Heart right ventricle (tissue), 16 donors: Measurements from ENCODE around the gene WFDC10A. TPM values are rescaled to one million over a fixed set of nuclear protein-coding genes. Genes with fewer than 3 reads are reported as not detected.
A peak's percentile ranks its signal among the peaks of the same experiment; 100 is the strongest.

Experiments
- ATAC-seq, 8 donors: fragments of 200-7000 bp; cut with Tn5 transposase; one replicate each; pipeline ENCODE4 v1.9.1; 2020; ENCODE audit warnings: mild to moderate bottlenecking in 8 of 8, moderate library complexity in 8 of 8, moderate number of reproducible peaks in 1 of 8
- DNase-seq, 2 donors: peaks; one replicate each; pipeline ENCODE4 v3.0.0-alpha.2; 2020
- H3K27ac ChIP-seq, 10 donors: fragments of 200-600 bp; sonication (generic) in 2 of 10; one replicate each; pipeline versions ENCODE4 v1.5.0 to v1.8.0; 2020 to 2022; ENCODE audit warnings: mild to moderate bottlenecking in 3 of 10
- H3K27me3 ChIP-seq, 7 donors: fragments of 200-600 bp; one replicate each; pipeline ENCODE4 v1.8.0; 2021 to 2022; ENCODE audit warnings: mild to moderate bottlenecking in 2 of 7
- H3K36me3 ChIP-seq, 9 donors: fragments of 200-600 bp; sonication (generic) in 1 of 9; one replicate each; pipeline versions ENCODE4 v1.5.0 to v1.8.0; 2020 to 2022; ENCODE audit warnings: mild to moderate bottlenecking in 2 of 9
- H3K4me1 ChIP-seq, 9 donors: fragments of 200-600 bp; sonication (generic) in 1 of 9; one replicate each; pipeline versions ENCODE4 v1.5.0 to v1.8.0; 2020 to 2022; ENCODE audit warnings: mild to moderate bottlenecking in 4 of 9
- H3K4me3 ChIP-seq, 10 donors: fragments of 200-600 bp; sonication (generic) in 2 of 10; one replicate each; pipeline versions ENCODE4 v1.5.0 to v1.8.0; 2020 to 2022; ENCODE audit warnings: mild to moderate bottlenecking in 7 of 10, moderate library complexity in 2 of 10
- H3K9me3 ChIP-seq, 11 donors: fragments of 200-600 bp in 10 of 11; sonication (generic) in 2 of 11; one replicate each; pipeline versions ENCODE4 v1.5.0 to v1.8.0; 2013 to 2022; ENCODE audit warnings: mild to moderate bottlenecking in 2 of 11, control low read depth in 1 of 11, moderate library complexity in 1 of 11
- WGBS, 2 donors: extraction: QIAGEN DNeasy Blood & Tissue Kit; methylation state at CpG; one replicate each; pipeline ENCODE4 v1.1.7; 2013; ENCODE audit warnings: inconsistent platforms in 1 of 2; 5-methylcytosine and 5-hydroxymethylcytosine counted together
- intact Hi-C, 10 donors: fragments of 100-400 bp; cut with DNase I; formaldehyde crosslinking; loops; one replicate each; pipeline versions ENCODE4 v1.11.1 to v1.14.2; 2022
- polyA plus RNA-seq, 2 donors: library from polyadenylated mRNA; stranded (reverse); fragments of 200-250 nt; gene quantifications; one replicate each; pipeline ENCODE4 v1.2.3, GENCODE V29; 2013
- total RNA-seq, 10 donors: library from RNA; stranded (reverse); fragmentation: NEBNext Ultra II Directional in 3 of 10; extraction: Animal tissue kit (Norgen Biotek cat#: 25700) in 3 of 10; gene quantifications; one replicate each; pipeline versions ENCODE4 v1.2.1 to v1.2.4, GENCODE V29; 2021 to 2023
- TF ChIP-seq, protein P1 (sequence below), 9 donors: fragments of 200-600 bp; sonication (generic) in 2 of 9; IDR thresholded peaks; one replicate each; pipeline versions ENCODE4 v1.5.0 to v1.8.0; 2021 to 2022; ENCODE audit warnings: antibody characterized with exemption in 9 of 9, mild to moderate bottlenecking in 5 of 9, moderate library complexity in 1 of 9
- donor health status: Arrhythmogenic right ventricular cardiomyopathy.
- donor health status: ischemic (EF 13 %, LVEDD 7.1; RV severe dilation, severe dysfunction).
- donor health status: healthy with polysubstance abuse.
- donor health status: DM: no; HTN: yes; CAD: no.
- donor health status: DM: no; HTN: no; CAD: no.
- donor health status: ischemic (EF 25% LVEDD 6.9; RV normal size, moderate dysfunction).
- donor health status: ischemic (EF 25% LVEDD 5.7; RV mildly dilated, moderate dysfunction).
- donor health status: healthy.
- donor health status: DM: yes; HTN: yes; CAD: no.
- donor health status: Ischemic cardiomyopathy.
- donor health status: ischemic (EF 35%, LVEDD 5.7; RV mildly dilated, moderate dysfunction).
- donor health status: nonischemic (EF 11% LVEDD 7.7; RV severe dilation, severe dysfunction).
- donor health status: DM: yes; HTN: yes; CAD: no.
- donor health status: PGD.
- donor health status: ischemic (EF 29% LVEDD 5.4; RV normal size, mild dysfunction).
- donor health status: nonischemic (EF 23%, LVEDD 6.1; RV moderate dilation, normal function).

The WFDC10A gene
- total and polyA plus RNA-seq, 12 donors, result not detected

GRCh38 chr20:45588800-45589199, 40.7 kb upstream of the WFDC10A start:
- Histone ChIP-seq H3K4me1 (no peaks in the 10 kb centered on the region), H3K27ac (no peak overlapping the region), H3K4me3 (no peak overlapping the region), H3K36me3 (no peaks in the 10 kb centered on the region), H3K27me3 (peaks cover 0 to 15% (median 6%) of the 10 kb centered on the region in 7 donors), H3K9me3 (peaks cover 0 to 4% (median 0%) of the 10 kb centered on the region in 11 donors)
- intact Hi-C loops, result no loop called here
- WGBS, 2 donors, result 63 to 68% methylated on average over 2 of the region's 2 CpGs
- DNase-seq, result no peak
- TF ChIP-seq, protein P1, sequence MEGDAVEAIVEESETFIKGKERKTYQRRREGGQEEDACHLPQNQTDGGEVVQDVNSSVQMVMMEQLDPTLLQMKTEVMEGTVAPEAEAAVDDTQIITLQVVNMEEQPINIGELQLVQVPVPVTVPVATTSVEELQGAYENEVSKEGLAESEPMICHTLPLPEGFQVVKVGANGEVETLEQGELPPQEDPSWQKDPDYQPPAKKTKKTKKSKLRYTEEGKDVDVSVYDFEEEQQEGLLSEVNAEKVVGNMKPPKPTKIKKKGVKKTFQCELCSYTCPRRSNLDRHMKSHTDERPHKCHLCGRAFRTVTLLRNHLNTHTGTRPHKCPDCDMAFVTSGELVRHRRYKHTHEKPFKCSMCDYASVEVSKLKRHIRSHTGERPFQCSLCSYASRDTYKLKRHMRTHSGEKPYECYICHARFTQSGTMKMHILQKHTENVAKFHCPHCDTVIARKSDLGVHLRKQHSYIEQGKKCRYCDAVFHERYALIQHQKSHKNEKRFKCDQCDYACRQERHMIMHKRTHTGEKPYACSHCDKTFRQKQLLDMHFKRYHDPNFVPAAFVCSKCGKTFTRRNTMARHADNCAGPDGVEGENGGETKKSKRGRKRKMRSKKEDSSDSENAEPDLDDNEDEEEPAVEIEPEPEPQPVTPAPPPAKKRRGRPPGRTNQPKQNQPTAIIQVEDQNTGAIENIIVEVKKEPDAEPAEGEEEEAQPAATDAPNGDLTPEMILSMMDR (IDR thresholded peaks at IDR 0.05), result no peak
- no peak for ATAC-seq

DNA sequence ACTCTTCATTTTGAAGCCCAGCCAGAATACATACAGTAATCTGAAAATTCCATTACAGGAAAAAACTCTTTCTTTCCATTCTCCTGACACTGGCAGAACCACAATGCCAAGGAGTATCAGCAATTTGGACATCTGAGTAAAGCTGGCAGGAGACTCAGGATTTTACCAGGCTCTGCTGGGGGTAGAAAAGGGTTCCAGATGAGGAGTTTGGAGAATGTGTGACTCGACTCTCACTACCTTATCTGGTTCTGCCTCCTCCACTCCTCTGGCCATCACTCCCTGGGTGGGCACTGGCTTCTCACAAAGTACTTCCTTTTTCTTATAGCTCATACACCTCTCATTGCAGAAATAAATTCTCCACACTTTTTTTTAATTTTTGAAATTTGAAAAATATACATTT, 39.8 kb upstream of the WFDC10A start:
- 9 to 21% methylated on average over 1 of the region's 1 CpG for WGBS, 2 donors
- Histone ChIP-seq H3K27ac (no peak overlapping the region), H3K9me3 (peaks cover 0 to 4% (median 0%) of the 10 kb centered on the region in 11 donors), H3K27me3 (peaks cover 0 to 9% (median 6%) of the 10 kb centered on the region in 7 donors), H3K4me3 (no peak overlapping the region), H3K4me1 (no peaks in the 10 kb centered on the region), H3K36me3 (no peaks in the 10 kb centered on the region)
- DNase-seq, result no peak
- intact Hi-C loops, result no loop called here
- TF ChIP-seq, protein P1 (IDR thresholded peaks at IDR 0.05), result no peak
- no peak for ATAC-seq

- 53 to 58% methylated on average over 5 of the region's 5 CpGs for WGBS, 2 donors
- Histone ChIP-seq H3K36me3 (no peaks in the 10 kb centered on the region), H3K4me1 (no peaks in the 10 kb centered on the region), H3K9me3 (peaks cover 0 to 4% (median 0%) of the 10 kb centered on the region in 11 donors), H3K4me3 (no peak overlapping the region), H3K27me3 (peaks cover 0 to 31% (median 22%) of the 10 kb centered on the region in 7 donors), H3K27ac (no peak overlapping the region)
- DNase-seq (no peak), ATAC-seq (no peak)
- TF ChIP-seq, protein P1 (IDR thresholded peaks at IDR 0.05), result peak in 7 of 9 donors; percentile 33 to 64 (median 37)
- intact Hi-C loops, result no loop called here
Observed at GRCh38 chr20:45592574-45593189, 36.9 kb upstream of the WFDC10A start.

GRCh38 chr20:45593498-45593897, 36.0 kb upstream of the WFDC10A start:
- peaks cover 0 to 4% (median 0%) of the 10 kb centered on the region in 11 donors for H3K9me3 ChIP-seq
- ATAC-seq (no peak), DNase-seq (no peak)
- no peaks in the 10 kb centered on the region for H3K4me1 ChIP-seq
- H3K4me3 ChIP-seq, result no peak overlapping the region
- intact Hi-C loops, result no loop called here
- TF ChIP-seq, protein P1 (IDR thresholded peaks at IDR 0.05), result no peak
- H3K27ac ChIP-seq, result no peak overlapping the region
- WGBS, 2 donors, result 37 to 97% methylated on average over 1 of the region's 1 CpG
- no peaks in the 10 kb centered on the region for H3K36me3 ChIP-seq
- peaks cover 0 to 33% (median 29%) of the 10 kb centered on the region in 7 donors for H3K27me3 ChIP-seq
